Left lung (tissue), 10 donors: Measurements from ENCODE around the gene NDUFV2. TPM values are rescaled to one million over a fixed set of nuclear protein-coding genes. Genes with fewer than 3 reads are reported as not detected.

Experiments
- ATAC-seq: fragments of 200-7000 bp; cut with Tn5 transposase; one replicate; pipeline ENCODE4 v1.9.1; 2020; ENCODE audit warnings: moderate library complexity
- DNase-seq, 4 donors: peaks; one replicate each; pipeline ENCODE4 v3.0.0-alpha.2; 2013 to 2020
- H3K27ac ChIP-seq, 2 donors: fragments of 200-600 bp; sonication (generic) in 1 of 2; one replicate each; pipeline versions ENCODE4 v1.5.0 to v1.8.0; 2020 to 2021
- H3K27me3 ChIP-seq, 2 donors: fragments of 200-600 bp; sonication (generic) in 1 of 2; one replicate each; pipeline versions ENCODE4 v1.5.0 to v1.8.0; 2020 to 2021
- H3K36me3 ChIP-seq, 2 donors: fragments of 200-600 bp; sonication (generic) in 1 of 2; one replicate each; pipeline versions ENCODE4 v1.5.0 to v1.8.0; 2020 to 2021
- H3K4me1 ChIP-seq, 2 donors: fragments of 200-600 bp; one replicate each; pipeline ENCODE4 v1.8.0; 2021
- H3K4me3 ChIP-seq, 2 donors: fragments of 200-600 bp; sonication (generic) in 1 of 2; one replicate each; pipeline versions ENCODE4 v1.5.0 to v1.8.0; 2020 to 2021; ENCODE audit warnings: mild to moderate bottlenecking in 1 of 2
- H3K9me3 ChIP-seq, 2 donors: fragments of 200-600 bp; sonication (generic) in 1 of 2; one replicate each; pipeline versions ENCODE4 v1.5.0 to v1.8.0; 2020 to 2021
- CTCF ChIP-seq, 2 donors: fragments of 200-600 bp; sonication (generic) in 1 of 2; IDR thresholded peaks; one replicate each; pipeline versions ENCODE4 v1.5.0 to v1.8.0; 2021; ENCODE audit warnings: antibody characterized with exemption in 2 of 2
- intact Hi-C, 2 donors: fragments of 100-400 bp; cut with DNase I; formaldehyde crosslinking; loops; one replicate each; pipeline versions ENCODE4 v1.11.2 to v1.14.2; 2022
- polyA plus RNA-seq, 6 donors: library from polyadenylated mRNA; unstranded; fragments of 120-200 nt; gene quantifications; one replicate each; pipeline ENCODE4 v1.2.1, GENCODE V29; 2013; ENCODE audit not compliant: insufficient read length in 6 of 6
- total RNA-seq, 2 donors: library from RNA; stranded (reverse); fragmentation: NEBNext Ultra II Directional; extraction: Animal tissue kit (Norgen Biotek cat#: 25700); gene quantifications; one replicate each; pipeline ENCODE4 v1.2.1, GENCODE V29; 2021
- donor health status: DM: no; HTN: yes; CAD: no.
- donor health status: DM: no; HTN: no; CAD: no.

NDUFV2 gene
- total and polyA plus RNA-seq, 8 donors: 69.1 to 138 (median 93.6) TPM

DNA sequence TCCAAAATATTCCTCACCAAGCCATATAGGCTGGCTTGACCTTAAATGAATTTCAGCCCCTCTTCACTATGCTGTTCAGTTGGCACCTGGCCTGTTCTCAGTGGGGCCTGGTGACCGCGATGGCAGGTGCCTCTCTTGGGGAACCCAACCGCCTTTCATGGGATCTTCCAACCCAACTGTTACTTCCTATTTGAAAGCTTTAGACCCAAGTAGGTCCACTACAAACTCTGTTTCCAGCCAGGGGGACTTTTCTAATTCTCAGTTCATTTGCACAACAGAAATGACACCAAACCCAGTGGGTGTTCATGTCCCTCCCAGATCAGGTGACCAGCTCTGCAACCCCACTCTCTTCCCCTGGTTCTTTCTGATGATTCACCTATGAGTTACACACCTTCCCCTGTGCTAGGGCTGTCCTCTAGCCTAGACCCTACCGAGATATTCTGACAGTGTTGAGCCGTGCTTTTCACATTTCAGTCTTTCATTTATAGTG lies 35.6 kb upstream of the NDUFV2 start:
- peaks cover 0 to 7% of the 10 kb centered on the region in 2 donors for H3K4me1 ChIP-seq
- H3K9me3 ChIP-seq: no peaks in the 10 kb centered on the region
- H3K27ac ChIP-seq: no peak overlapping the region
- no peak for TF ChIP-seq CTCF (IDR thresholded peaks at IDR 0.05)
- no peak overlapping the region for H3K4me3 ChIP-seq
- DNase-seq (no peak), ATAC-seq (peak; percentile 39)
- H3K36me3 ChIP-seq: no peaks in the 10 kb centered on the region
- H3K27me3 ChIP-seq: no peaks in the 10 kb centered on the region
- intact Hi-C loops: no loop called here

GRCh38 chr18:9067823-9068222 lies 34.7 kb upstream of the NDUFV2 start:
- H3K4me3 ChIP-seq: no peak overlapping the region
- intact Hi-C loops: no loop called here
- H3K4me1 ChIP-seq: peaks cover 0 to 7% of the 10 kb centered on the region in 2 donors
- DNase-seq (no peak), ATAC-seq (no peak)
- TF ChIP-seq CTCF (IDR thresholded peaks at IDR 0.05): no peak
- no peak overlapping the region for H3K27ac ChIP-seq
- H3K27me3 ChIP-seq: no peaks in the 10 kb centered on the region
- no peaks in the 10 kb centered on the region for H3K9me3 ChIP-seq
- no peaks in the 10 kb centered on the region for H3K36me3 ChIP-seq

DNA sequence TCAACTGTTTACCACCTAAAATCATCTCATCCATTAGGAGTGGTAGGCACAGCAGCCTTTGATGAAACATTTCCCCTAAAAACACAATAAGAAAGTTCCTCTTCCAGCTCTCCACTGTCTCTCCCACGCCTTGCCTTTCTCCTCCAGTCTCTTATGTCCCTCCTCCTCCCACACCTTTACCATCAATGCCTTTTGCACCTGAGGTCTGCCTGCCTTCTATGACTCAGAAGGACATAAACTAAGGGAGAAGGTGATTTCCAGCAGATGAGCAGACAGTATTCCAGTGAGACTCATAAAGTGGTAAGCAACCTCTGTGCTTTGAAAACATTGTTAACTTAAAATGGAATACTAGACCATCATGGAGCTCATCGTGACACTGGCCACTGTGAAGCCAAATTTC lies 34.2 kb upstream of the NDUFV2 start:
- intact Hi-C loops: no loop called here
- Histone ChIP-seq H3K27ac (no peak overlapping the region), H3K4me1 (peaks cover 0 to 11% of the 10 kb centered on the region in 2 donors), H3K4me3 (no peak overlapping the region), H3K27me3 (no peaks in the 10 kb centered on the region), H3K9me3 (no peaks in the 10 kb centered on the region), H3K36me3 (no peaks in the 10 kb centered on the region)
- DNase-seq: no peak
- no peak for ATAC-seq
- TF ChIP-seq CTCF (IDR thresholded peaks at IDR 0.05): no peak

DNA sequence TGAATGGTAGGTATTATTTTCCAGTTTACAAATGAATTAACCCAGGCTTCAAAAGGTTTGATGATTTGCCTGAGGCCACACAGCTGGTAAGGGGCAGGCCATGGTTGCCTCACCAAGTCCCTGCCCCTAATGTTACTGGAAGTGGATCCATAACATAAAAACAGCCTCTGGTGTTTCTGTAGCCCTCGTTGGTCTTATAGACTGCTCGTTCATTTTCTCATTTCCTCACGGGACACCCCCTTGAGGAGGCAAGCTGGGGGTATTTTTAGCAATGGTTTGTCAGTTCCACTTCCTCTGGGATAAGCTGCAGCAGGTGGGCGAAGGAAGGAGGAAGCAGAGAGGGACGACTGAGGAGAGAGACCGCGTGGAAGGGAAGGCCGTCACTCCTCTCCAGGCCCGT lies 32.9 kb upstream of the NDUFV2 start:
- H3K27ac ChIP-seq: no peak overlapping the region
- ATAC-seq (no peak), DNase-seq (peak in 1 of 4 donors; percentile 47)
- H3K36me3 ChIP-seq: no peaks in the 10 kb centered on the region
- no peaks in the 10 kb centered on the region for H3K9me3 ChIP-seq
- intact Hi-C loops: no loop called here
- H3K27me3 ChIP-seq: no peaks in the 10 kb centered on the region
- peaks cover 0 to 24% of the 10 kb centered on the region in 2 donors for H3K4me1 ChIP-seq
- no peak for TF ChIP-seq CTCF (IDR thresholded peaks at IDR 0.05)
- no peak overlapping the region for H3K4me3 ChIP-seq

DNA sequence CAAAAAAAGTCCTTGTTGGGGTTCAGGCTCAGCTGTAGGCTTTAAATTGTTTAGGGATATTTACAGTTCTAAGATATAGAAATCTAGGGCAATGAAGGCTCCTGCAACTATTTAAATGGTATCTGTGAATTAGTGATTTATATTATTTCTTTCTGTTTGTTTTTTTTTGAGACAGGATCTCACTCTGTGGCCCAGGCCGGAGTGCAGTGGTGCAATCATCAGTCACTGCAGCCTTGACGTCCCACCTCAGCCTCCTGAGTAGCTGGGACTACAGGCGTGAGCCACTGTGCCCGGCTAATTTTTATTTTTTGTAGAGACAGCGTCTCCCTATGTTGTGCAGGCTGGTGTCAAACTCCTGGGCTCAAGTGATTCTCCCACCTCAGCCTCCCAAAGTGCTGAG lies 32.3 kb upstream of the NDUFV2 start:
- DNase-seq (no peak), ATAC-seq (no peak)
- H3K27me3 ChIP-seq: no peaks in the 10 kb centered on the region
- H3K4me1 ChIP-seq: peaks cover 0 to 25% of the 10 kb centered on the region in 2 donors
- no peaks in the 10 kb centered on the region for H3K36me3 ChIP-seq
- H3K27ac ChIP-seq: no peak overlapping the region
- H3K4me3 ChIP-seq: no peak overlapping the region
- H3K9me3 ChIP-seq: no peaks in the 10 kb centered on the region
- intact Hi-C loops: no loop called here
- TF ChIP-seq CTCF (IDR thresholded peaks at IDR 0.05): no peak
